HEK293T (cell line): ENCODE data around the gene TMEM238L.

Source experiments
- CTCF ChIA-PET: fragments of 350-600 bp; formaldehyde crosslinking; extraction: SDS; loops from one replicate; lab custom pipeline; 2021; ENCODE audit warnings: antibody characterized with exemption, inconsistent platforms; lab: Yijun Ruan, JAX
- POLR2A ChIA-PET: fragments of 350-600 bp; formaldehyde crosslinking; extraction: SDS; loops from one replicate; lab custom pipeline; 2020; ENCODE audit warnings: antibody characterized with exemption, inconsistent platforms; lab: Yijun Ruan, JAX
- DNase-seq: peaks from one replicate; pipeline ENCODE4 v3.0.0; 2012; ENCODE audit warnings: mixed read lengths; ENCODE audit errors: extremely low spot score
- ARNT ChIP-seq: fragments of 450-650 bp; IDR thresholded peaks from 2 replicates; pipeline ENCODE4 v1.6.1; 2017; ENCODE audit warnings: mild to moderate bottlenecking
- BHLHE40 ChIP-seq: fragments of 450-650 bp; IDR thresholded peaks from 2 replicates; pipeline ENCODE4 v1.6.1; 2016; ENCODE audit warnings: mild to moderate bottlenecking, moderate library complexity, borderline replicate concordance
- CTBP1 ChIP-seq: fragments of 450-650 bp; IDR thresholded peaks from 2 replicates; pipeline ENCODE4 v1.6.1; 2016; ENCODE audit warnings: borderline replicate concordance
- ELF4 ChIP-seq: fragments of 450-650 bp; IDR thresholded peaks from 2 replicates; pipeline ENCODE4 v1.6.1; 2017; ENCODE audit warnings: antibody characterized with exemption
- FOXA1 ChIP-seq: fragments of 450-650 bp; IDR thresholded peaks from 2 replicates; pipeline ENCODE4 v1.6.1; 2016; ENCODE audit warnings: mild to moderate bottlenecking
- FOXK2 ChIP-seq: fragments of 450-650 bp; IDR thresholded peaks from 2 replicates; pipeline ENCODE4 v1.6.1; 2016; ENCODE audit warnings: mild to moderate bottlenecking
- FOXM1 ChIP-seq: fragments of 450-650 bp; IDR thresholded peaks from 2 replicates; pipeline ENCODE4 v1.6.1; 2017; ENCODE audit warnings: mild to moderate bottlenecking, borderline replicate concordance
- HDGF ChIP-seq: fragments of 450-650 bp; IDR thresholded peaks from 2 replicates; pipeline ENCODE4 v1.6.1; 2017; ENCODE audit warnings: antibody characterized with exemption, borderline replicate concordance
- L3MBTL2 ChIP-seq: fragments of 450-650 bp; conservative IDR thresholded peaks from 2 replicates; pipeline ENCODE4 v1.6.1; 2016; ENCODE audit warnings: mild to moderate bottlenecking
- LEF1 ChIP-seq: fragments of 450-650 bp; IDR thresholded peaks from 2 replicates; pipeline ENCODE4 v1.6.1; 2017; ENCODE audit warnings: mild to moderate bottlenecking, borderline replicate concordance
- NFRKB ChIP-seq: fragments of 450-650 bp; IDR thresholded peaks from 2 replicates; pipeline ENCODE4 v1.6.1; 2016; ENCODE audit warnings: mild to moderate bottlenecking, moderate library complexity
- SP1 ChIP-seq: fragments of 450-650 bp; IDR thresholded peaks from 2 replicates; pipeline ENCODE4 v1.6.1; 2017
- SUZ12 ChIP-seq: fragments of 450-650 bp; IDR thresholded peaks from 2 replicates; pipeline ENCODE4 v1.6.1; 2016; ENCODE audit warnings: mild to moderate bottlenecking
- TARDBP ChIP-seq: fragments of 450-650 bp; IDR thresholded peaks from 2 replicates; pipeline ENCODE4 v1.6.1; 2016
- ZNF384 ChIP-seq: fragments of 450-650 bp; IDR thresholded peaks from 2 replicates; pipeline ENCODE4 v1.6.1; 2016
- TF ChIP-seq, protein P1 (sequence below): fragments of 450-650 bp; IDR thresholded peaks from 2 replicates; pipeline ENCODE4 v1.6.1; 2016

TMEM238L gene

GRCh38 chr17:10806545-10807262, 2.8 kb upstream of the TMEM238L start:
- CTCF ChIA-PET: no interaction called here
- no peak for DNase-seq
- TF ChIP-seq L3MBTL2: no peak
- no peak for TF ChIP-seq NFRKB
- no peak for TF ChIP-seq ARNT
- POLR2A ChIA-PET: no interaction called here

DNA sequence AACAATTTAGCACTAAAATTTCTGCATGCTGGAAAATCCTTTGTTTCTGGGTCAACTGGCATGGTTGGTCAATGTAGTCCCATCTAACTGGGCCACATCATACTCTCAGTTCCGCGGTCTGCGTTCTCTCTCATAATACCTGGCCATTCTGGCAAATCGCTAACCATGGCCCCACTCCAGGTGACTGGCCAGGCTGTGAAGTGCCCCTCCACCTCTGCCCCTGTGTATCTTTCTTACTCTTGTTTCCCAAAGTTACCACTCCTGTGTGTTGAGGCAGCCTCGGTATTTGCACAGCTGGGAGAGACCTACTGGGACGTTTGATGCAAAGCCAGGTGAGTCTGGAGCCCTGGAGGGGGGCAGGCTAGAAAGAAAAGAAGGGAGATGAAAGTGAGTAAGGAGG, 2.0 kb upstream of the TMEM238L start:
- POLR2A ChIA-PET: no interaction called here

GRCh38 chr17:10804546-10804945, 647 bp upstream of the TMEM238L start:
- TF ChIP-seq TARDBP (no peak), SUZ12 (no peak), FOXA1 (no peak), LEF1 (no peak), NFRKB (no peak), ELF4 (no peak), ARNT (no peak), L3MBTL2 (no peak), HDGF (no peak), ZNF384 (no peak), CTBP1 (no peak), BHLHE40 (no peak)
- CTCF ChIA-PET: no interaction called here
- no peak for DNase-seq
- POLR2A ChIA-PET: no interaction called here

More for the DNA sequence above, 2.0 kb upstream of the TMEM238L start:
- DNase-seq: no peak
- TF ChIP-seq HDGF: no peak
- no peak for TF ChIP-seq ZNF384
- no peak for TF ChIP-seq SUZ12
- CTCF ChIA-PET: no interaction called here

DNA sequence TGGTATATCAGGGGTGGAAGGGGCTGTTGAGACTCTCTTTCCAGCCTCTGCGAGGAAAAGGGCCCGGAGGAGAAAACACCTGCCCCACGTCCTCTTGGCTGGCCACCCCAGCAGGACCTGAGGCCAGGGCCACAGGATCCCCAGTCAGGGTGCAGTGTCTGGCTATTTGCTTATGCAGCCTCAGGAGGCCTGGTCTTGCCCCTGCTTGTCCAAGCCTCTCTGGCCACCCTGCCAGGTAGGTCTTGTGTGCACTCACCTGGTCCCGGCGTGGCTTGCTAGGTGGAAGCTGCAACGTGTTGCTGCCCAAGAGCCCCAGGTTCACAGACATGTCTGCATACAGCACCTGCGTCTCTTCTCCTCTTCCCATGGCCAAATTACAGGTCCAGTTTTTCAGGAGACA, 549 bp downstream of the TMEM238L start:
- TF ChIP-seq ELF4 (no peak), FOXM1 (no peak), L3MBTL2 (no peak), CTBP1 (no peak), ARNT (no peak)
- ChIA-PET CTCF (no interaction called here), POLR2A (no interaction called here)
- DNase-seq: no peak

- ChIA-PET CTCF (no interaction called here), POLR2A (no interaction called here)
- TF ChIP-seq BHLHE40 (no peak), SUZ12 (no peak), L3MBTL2 (no peak), ARNT (no peak), FOXA1 (no peak), NFRKB (no peak), CTBP1 (no peak), SP1 (no peak), ZNF384 (no peak), ELF4 (no peak), FOXK2 (no peak), HDGF (no peak), LEF1 (no peak), FOXM1 (no peak), TARDBP (no peak)
- TF ChIP-seq, protein P1, sequence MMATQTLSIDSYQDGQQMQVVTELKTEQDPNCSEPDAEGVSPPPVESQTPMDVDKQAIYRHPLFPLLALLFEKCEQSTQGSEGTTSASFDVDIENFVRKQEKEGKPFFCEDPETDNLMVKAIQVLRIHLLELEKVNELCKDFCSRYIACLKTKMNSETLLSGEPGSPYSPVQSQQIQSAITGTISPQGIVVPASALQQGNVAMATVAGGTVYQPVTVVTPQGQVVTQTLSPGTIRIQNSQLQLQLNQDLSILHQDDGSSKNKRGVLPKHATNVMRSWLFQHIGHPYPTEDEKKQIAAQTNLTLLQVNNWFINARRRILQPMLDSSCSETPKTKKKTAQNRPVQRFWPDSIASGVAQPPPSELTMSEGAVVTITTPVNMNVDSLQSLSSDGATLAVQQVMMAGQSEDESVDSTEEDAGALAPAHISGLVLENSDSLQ: no peak
- DNase-seq: no peak
Measured at GRCh38 chr17:10802496-10803284, 1.2 kb downstream of the TMEM238L start.

DNA sequence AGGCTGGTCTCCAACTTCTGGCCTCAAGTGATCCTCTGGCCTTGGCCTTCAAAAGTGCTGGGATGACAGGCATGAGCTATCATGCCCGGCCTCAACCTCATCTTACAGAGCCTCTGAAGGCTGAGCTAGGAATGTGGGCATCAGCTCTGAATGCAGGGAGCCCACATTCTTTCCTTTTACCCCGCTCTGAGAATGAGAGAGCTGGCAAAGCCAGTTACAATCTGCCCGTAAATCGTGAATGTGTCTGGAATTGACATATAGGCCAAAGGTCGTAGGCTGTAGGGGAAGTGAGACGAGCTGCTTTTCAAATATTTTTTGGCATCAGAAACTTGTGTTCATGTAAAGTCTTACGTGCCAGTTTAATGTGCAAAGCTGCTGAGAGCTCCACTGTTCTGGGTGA, 4.5 kb downstream of the TMEM238L start:
- ChIA-PET CTCF (no interaction called here), POLR2A (no interaction called here)
- DNase-seq: no peak
- TF ChIP-seq ARNT: no peak
- no peak for TF ChIP-seq LEF1
- TF ChIP-seq FOXK2: no peak
- no peak for TF ChIP-seq SP1
- TF ChIP-seq FOXA1: no peak
- no peak for TF ChIP-seq CTBP1
- TF ChIP-seq FOXM1: no peak
- no peak for TF ChIP-seq BHLHE40
- no peak for TF ChIP-seq HDGF
- no peak for TF ChIP-seq ELF4
- TF ChIP-seq SUZ12: no peak
- TF ChIP-seq ZNF384: no peak
- TF ChIP-seq L3MBTL2: no peak
- no peak for TF ChIP-seq TARDBP
- TF ChIP-seq, protein P1: no peak

DNA sequence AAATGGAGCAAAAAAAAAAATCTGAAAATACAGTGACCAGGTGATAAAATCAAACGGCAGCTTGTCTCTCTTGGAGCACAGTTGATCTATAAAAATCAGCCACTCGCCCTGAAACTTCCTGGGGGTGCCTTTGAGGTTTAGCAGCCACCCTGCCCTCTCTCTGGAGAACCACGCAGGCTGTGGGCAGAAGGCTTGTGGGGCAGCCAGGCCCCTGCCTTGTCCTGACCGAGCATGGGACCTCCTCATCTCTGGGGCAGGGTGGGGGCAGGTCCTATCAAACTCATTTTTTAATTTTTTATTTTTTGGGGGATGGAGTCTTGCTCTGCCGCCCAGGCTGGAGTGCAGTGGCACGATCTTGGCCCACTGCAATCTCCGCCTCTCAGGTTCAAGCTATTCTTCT, 5.0 kb downstream of the TMEM238L start:
- no peak for DNase-seq
- CTCF ChIA-PET: no interaction called here
- TF ChIP-seq ARNT: no peak
- TF ChIP-seq NFRKB: no peak
- no peak for TF ChIP-seq SP1
- TF ChIP-seq LEF1: no peak
- no peak for TF ChIP-seq HDGF
- TF ChIP-seq BHLHE40: no peak
- no peak for TF ChIP-seq L3MBTL2
- no peak for TF ChIP-seq TARDBP
- no peak for TF ChIP-seq ELF4
- TF ChIP-seq FOXM1: no peak
- TF ChIP-seq SUZ12: no peak
- POLR2A ChIA-PET: no interaction called here
